ENCODE measurements around the gene LMAN1L.

Gene LMAN1L

GRCh38 chr15:74817370-74817737 lies 4.7 kb downstream of the LMAN1L start:
- no peak for DNase-seq

GRCh38 chr15:74820056-74820455 lies 7.4 kb downstream of the LMAN1L start:
- no peak for DNase-seq

GRCh38 chr15:74821091-74821789 lies 8.6 kb downstream of the LMAN1L start:
- DNase-seq, result peak; percentile 13

- DNase-seq, result no peak
These were observed 9.1 kb downstream of the LMAN1L start for GRCh38 chr15:74821790-74822158.

GRCh38 chr15:74822233-74822632 lies 9.6 kb downstream of the LMAN1L start:
- no peak for DNase-seq

DNA sequence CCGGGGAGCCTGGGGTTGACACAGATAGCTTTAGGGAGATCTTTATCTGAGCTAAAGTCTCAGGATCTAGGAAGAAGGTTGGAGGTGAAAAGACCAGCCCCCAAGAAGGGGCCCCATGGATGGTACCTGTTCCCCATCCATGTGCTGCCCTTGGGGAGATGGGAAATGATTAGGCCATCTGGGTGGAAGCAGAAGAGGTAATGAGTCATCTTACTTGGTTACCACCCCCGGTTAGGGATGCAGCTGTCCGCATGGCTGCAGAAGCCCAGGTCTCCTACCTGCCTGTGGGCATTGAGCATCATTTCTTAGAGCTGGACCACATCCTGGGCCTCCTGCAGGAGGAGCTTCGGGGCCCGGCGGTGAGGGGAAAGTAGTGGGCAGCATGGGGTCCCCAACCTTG lies 10.7 kb downstream of the LMAN1L start:
- DNase-seq, result no peak

DNA sequence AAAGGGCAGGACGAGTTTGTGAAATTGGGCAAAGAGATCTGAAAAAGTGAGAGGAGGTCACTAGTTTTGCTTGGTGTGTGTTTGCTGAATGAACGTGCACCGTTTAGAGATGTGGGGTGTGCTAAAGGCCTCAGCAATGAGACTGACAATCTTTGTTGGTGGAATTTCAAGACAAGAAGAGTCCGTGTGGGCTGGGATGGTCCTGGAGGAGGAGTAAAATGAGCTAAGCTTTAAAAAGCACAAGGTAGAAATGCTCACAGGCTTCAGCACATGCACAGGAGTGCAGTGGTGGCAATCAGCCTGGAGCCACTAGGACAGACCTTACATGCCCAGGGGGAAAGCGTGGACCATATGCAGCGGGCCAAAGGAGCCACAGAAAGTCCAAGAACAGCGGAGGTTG lies 12.3 kb downstream of the LMAN1L start:
- no peak for DNase-seq

GRCh38 chr15:74825866-74826265 lies 13.2 kb downstream of the LMAN1L start:
- DNase-seq, result no peak

DNA sequence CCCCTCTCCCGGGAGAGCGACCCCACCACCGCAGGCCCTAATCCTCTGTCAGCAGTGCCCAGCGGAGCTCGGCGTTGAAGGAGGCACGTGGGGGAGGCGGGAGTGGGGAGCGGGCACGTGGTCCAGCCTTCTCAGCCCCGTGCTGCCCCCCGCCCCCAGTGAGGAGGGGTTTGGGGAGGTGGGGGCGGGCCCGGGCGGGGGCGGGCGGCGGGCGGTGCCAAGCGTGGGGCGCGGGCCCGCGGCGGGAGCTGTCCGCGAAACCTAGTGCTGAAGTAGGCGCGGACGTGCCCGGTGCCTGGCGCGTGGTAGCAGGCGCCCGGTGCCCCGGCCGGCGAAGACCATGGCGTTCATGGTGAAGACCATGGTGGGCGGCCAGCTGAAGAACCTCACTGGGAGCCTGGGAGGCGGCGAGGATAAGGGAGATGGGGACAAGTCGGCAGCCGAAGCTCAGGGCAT lies 13.8 kb downstream of the LMAN1L start, which contains the start of gene CPLX3:
CPLX3 (plus strand) TSS at position 264 of the 456 bp plus-strand sequence; CDS start at position 341, 77 bp downstream.
- DNase-seq, result peak; percentile 10

DNA sequence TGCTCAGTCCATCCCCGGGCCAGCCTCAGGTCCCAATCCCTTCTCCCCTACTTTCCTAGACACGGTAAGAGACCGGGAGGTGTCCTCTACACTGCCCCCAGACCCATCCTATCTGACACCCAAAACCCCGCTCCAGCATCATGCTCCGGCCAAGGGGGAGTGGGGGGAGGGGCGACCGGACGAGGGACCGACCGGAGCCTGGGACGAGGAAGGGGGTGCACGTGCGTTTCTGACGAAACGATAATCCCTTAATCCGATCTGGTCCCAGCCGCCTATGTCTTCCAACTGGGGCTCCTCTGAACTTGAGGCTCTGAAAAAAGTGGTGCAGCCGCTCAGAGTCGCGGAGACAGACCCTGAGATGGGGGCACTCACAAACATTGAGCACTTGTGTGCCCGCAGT lies 14.3 kb downstream of the LMAN1L start:
- DNase-seq, result no peak

DNA sequence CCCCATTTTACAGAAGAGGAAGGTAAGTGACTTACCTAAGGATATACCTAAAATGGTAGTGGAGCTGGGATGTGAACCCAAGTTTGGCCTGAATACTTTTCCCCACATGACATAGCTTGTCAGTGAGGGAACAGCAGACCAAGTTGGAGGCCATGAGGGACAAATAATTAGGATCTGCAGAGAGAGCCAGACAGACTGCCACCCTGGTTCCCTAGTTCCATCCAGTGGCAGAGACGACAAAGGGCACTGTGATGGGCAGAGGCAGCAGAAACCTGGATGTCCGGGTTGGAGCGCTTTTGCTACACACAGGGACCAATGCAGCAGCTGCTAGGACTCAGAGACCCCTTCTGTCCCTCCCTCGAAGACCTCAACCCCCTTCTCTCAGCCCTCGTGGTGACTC lies 15.0 kb downstream of the LMAN1L start:
- no peak for DNase-seq

DNA sequence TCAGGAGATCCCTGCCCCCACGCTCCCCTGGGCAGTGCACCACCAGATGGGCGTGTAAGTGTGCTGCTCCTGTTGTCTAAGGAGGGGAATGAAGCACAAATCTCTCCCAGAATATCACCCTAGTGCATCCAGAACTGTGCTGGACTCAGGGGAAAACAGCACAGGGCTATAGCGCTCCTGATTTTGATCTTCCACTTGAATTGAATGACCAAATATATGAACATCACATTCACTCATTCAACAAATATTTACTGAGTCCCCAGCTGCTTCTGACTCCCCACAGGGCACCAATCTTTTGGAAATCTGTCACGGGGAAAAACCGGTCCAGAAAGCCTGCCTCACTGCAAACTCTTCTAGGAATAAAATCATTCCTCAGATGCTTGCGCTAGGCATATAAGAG lies 16.2 kb downstream of the LMAN1L start:
- no peak for DNase-seq

- DNase-seq, result no peak
These were observed 16.9 kb downstream of the LMAN1L start for GRCh38 chr15:74829486-74829885.

DNA sequence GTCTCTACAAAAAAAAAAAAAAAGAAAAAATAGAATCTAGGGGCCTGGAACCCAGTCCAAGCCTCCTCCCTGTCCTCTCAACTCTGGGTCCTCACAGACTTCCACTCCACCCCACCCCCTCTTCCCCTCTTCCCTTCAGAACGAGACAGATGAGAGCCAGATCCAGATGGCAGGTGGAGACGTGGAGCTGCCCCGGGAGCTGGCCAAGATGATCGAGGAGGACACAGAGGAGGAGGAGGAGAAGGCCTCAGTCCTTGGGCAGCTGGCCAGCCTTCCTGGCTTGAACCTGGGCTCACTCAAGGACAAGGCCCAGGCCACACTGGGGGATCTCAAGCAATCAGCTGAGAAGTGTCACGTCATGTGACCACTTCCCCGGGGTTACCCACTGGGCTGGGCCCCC lies 17.4 kb downstream of the LMAN1L start:
- DNase-seq, result no peak

DNA sequence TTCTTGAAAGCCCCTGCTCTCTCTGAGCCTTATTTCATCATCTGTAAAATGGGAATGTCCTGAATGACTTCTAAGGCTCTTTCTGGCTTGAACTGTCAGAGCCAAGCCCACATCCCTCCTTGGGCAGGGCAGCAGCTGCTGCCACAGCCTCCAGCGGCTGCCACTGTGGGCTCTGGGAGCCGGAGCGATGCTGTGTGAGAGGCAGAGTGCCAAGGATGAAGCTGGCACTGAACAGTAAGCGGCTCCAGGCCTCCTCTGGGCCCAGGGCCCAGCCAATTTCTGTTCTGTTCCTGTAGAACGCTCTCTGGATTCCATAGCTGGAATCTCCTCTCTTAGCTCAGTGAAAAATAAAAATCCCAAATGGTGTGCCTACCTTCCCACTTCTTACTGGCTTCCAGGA lies 18.2 kb downstream of the LMAN1L start:
- no peak for DNase-seq

GRCh38 chr15:74831813-74832495 lies 19.3 kb downstream of the LMAN1L start:
- no peak for DNase-seq

- DNase-seq, result no peak
These were observed 20.2 kb downstream of the LMAN1L start for GRCh38 chr15:74832826-74833225.

DNA sequence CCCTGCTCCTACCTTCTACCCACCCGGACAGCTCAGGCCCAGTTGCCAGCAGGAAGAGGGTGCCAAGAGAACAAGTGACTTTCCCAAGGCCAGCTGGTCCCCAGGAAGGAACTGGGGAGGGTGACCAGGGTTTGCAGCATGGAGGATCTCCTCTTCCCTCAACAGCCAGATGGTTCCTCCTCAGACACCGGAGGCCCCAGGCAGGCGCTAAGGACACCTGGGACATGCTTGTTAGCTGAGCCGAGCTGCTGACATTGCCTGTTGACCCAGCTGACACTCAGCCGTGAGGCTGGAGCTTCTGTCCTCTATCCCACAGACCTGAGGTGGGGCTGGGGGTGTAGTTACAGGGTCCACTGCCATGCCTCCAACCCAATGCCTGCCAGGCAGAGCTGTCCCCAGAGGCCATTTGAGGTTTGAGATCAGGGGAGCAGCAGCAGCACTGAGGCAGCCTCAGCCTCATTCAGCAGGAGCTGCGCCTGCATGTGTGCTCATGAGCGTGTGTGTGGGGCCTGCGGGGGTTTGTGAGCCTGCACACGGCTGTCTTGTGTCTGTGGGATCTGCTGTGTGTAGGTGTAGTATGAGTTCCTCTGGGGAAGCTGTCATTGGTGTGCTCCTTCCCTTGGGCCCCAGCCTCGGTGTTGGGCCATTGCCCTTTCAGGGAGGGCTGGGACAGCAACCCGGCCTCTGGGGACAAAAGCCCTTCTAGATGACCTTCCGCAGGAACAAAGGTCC lies 20.9 kb downstream of the LMAN1L start:
- no peak for DNase-seq

DNA sequence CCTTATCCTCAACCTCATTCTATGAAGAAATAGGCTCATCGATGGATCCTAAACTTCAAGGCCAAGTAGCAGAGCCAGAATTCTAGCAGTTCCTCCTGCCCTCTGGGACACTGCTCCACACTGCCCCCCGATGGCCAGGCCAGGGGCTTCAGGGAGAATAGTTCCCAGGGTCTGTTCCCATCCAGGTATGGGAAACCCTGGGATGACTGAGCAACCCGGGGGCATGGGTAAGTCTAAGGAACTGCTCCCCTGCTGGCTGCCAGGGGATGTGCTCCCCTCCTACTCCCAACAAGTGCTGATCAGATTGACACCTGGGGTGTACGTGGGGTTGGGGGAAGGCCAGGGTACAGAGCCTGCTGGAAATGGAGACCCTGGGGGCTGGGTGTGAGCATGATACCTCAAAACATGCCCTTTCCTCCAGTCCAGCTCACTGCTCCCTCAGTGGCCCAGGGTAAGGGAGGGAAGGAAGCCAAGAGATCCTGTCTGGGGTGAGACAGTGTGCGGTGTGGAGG lies 22.7 kb downstream of the LMAN1L start:
- DNase-seq, result peak; percentile 66

GRCh38 chr15:74836846-74837245 lies 24.2 kb downstream of the LMAN1L start:
- DNase-seq, result no peak

GRCh38 chr15:74837482-74838136 lies 25.0 kb downstream of the LMAN1L start:
- DNase-seq, result no peak

DNA sequence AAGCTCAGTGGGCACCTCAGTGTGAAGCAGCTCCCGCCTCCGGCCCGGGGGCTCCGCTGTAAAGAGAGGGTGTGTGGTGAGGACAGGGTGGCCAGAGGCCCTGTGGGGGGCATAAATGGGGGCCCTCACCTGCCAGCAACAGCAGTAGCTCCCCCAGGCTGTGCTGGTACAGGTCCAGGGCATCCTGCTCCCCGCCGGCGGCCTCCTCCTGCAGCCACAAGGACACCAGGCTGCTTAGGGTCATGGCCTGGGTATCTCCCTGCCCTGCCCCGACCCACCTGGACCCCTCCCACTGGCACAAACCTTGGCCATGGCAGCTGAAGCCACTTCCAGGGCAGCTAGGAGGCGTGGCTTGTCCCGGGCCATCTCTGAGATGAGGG lies 25.5 kb downstream of the LMAN1L start:
- DNase-seq, result no peak

Data from OCI-M1 (cell line).